HCEC 1CT (cell line): ENCODE results near the gene DSCAML1.
"Not testable (repeated sequence)": the region's sequence is repeated elsewhere in the genome, so short reads cannot be mapped to it uniquely, and the experiment has no call there.

ENCODE experiments used
- DNase-seq: peaks from one replicate; pipeline ENCODE4 v3.0.0-alpha.2; 2017

Gene DSCAML1

DNA sequence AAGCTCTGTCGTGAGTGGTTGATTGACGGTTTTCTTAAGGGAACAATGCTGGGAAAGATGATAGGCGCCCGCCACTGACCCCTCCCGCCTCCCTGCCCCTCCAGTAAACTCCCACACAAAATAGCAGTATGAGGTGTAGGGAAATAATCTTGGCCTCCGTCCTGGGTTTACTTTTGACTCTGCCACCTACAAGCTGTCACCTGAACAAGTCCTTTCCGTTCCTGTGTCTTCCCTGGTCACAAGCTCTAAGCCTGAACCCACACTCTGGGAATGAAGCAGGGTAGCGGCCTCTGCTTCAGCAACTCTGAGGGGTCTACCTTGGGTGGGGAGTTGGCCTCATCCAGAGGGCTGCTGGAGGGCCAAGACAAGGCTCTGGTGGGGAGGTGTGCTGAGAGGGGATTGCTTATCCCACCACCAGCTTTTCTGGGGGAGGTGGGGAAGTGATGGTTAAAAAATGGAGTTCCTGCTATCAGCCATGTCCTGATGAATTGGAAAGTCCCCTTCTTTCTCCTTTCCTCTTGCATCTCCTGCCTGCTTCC lies 381.6 kb downstream of the DSCAML1 start:
- DNase-seq: no peak

GRCh38 chr11:117414724-117415123 lies 382.3 kb downstream of the DSCAML1 start:
- no peak for DNase-seq

DNA sequence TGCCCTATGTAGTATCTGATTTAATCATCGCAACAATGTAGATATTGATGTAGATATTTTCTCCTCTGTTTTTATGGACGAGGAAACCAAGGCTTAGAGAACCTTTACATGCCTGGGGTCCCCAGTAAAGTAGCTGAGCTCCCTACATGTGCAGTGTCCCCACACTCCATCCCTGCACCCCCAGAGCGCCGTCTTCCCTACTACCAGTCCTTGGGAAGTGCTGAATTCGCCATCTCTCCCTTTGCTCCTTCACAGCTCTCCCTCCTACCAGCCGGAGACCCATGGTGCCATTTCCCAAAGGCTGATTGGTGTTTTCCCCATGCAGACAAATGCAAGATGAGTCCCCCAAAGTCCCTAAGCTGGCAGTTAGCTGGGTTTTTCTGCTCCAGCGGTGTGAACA lies 383.4 kb downstream of the DSCAML1 start:
- no peak for DNase-seq

DNA sequence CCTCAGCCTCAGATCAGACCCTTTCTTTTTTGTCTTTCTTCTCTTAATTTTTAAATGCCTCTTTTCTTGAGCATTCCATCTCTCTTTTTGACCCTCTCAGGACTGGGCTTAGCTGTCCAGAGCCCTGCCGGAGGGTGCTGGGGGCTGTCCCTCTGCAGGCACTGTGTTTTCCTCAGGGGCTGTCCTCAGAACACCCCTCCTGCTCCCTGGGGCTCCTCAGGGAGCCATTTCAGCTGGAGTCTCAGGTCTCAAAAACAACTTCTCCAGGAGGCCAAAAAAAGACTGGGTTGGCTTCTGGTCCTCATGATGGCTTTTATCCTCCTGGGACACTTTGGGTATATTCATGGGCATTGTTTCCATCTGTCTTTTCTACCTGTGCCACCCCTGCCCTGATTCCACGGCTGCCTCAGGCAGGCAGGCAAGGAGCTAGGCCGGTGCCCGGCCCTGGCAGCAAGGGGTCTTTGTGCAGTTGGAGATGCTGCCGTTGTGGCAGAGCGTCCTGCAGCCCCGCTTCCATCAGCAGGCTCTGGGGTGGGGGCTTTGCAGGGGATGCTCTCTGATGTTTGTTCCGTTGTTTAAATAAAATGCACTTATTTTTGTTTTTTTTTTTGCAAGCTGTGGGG lies 384.3 kb downstream of the DSCAML1 start:
- no peak for DNase-seq

DNA sequence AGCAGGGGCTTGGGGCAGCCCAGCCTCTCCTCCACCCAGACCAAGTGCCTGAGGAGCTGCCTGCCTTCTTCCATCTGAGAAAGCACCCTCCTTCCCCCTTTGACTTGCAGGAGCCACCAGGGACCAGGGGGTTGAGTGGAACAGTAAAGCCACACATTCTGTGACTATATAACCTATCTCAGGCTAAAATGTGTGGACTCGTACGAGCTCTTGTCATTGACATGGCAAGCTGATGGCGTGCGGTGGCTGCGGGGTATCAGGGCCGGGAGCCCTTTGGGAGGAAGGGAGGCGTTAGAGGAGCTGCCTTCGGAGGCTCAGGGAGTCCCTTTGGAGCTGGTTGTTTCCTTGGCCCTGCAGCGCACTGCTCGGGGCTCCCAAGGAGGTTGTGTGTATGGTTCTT lies 384.8 kb downstream of the DSCAML1 start:
- no peak for DNase-seq

DNA sequence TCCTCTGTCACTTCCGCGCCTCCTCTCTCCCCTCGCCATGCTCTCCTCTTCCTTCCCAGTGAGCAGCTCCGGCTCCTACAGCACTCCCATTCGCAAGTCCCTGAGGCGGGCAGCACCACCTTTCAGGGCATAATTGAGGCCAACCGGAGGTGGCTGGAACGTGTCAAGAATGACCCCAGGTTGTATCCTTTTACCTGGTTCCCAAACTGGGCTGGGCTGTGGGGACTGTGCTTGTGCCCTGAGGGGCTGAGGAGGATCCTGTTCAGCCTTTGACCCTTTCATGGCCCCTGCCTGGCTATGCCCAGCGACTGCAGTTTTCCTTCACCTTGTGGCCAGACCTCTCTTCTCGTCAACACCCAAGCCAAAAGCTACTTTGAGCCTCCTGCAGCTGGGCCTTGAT lies 385.3 kb downstream of the DSCAML1 start:
- DNase-seq: no peak

- no peak for DNase-seq
Observed at GRCh38 chr11:117410861-117411710, 385.9 kb downstream of the DSCAML1 start.

- DNase-seq: no peak
Observed at GRCh38 chr11:117410238-117410637, 386.8 kb downstream of the DSCAML1 start.

GRCh38 chr11:117409511-117409910 lies 387.5 kb downstream of the DSCAML1 start:
- DNase-seq: no peak

DNA sequence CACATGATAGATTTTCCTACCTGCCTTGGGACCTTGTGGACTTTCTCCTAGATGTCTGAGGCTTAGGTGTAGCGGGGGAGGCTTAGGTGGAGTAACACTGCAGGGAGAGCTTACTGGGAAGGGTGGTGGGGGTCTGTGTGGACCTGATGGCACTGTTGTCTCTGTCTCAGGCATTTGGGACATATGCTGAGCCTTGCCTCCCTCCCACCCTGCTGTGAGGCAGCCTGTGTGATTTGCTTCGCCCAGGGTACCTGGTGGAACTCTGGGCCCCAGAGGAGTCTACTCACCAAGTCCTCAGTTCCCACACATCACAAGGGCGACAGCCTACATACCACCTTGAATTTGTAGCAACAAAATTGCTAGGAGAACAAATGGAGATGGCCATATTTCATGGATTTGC lies 388.7 kb downstream of the DSCAML1 start:
- DNase-seq: no peak

GRCh38 chr11:117407016-117407415 lies 390.0 kb downstream of the DSCAML1 start:
- DNase-seq: no peak

DNA sequence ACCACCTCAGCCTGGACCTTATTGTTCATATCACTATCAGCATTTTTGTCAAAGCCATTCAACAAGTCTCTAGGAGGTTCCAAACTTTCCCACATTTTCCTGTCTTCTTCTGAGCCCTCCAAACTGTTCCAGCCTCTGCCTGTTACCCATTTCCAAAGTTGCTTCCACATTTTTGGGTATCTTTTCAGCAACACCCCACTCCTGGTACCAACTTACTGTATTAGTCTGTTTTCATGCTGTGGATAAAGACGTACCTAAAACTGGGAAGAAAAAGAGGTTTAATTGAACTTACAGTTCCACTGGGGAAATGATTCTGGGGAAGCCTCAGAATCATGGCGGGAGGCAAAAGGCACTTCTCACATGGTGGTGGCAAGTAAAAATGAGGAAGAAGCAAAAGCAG lies 391.1 kb downstream of the DSCAML1 start:
- DNase-seq: not testable (repeated sequence)

- not testable (repeated sequence) for DNase-seq
Observed at GRCh38 chr11:117399100-117399840, 397.7 kb downstream of the DSCAML1 start.

GRCh38 chr11:117398618-117399017 lies 398.4 kb downstream of the DSCAML1 start:
- not testable (repeated sequence) for DNase-seq

GRCh38 chr11:117396970-117397369 lies 400.0 kb downstream of the DSCAML1 start:
- no peak for DNase-seq

- DNase-seq: no peak
Observed at GRCh38 chr11:117395476-117395875, 401.5 kb downstream of the DSCAML1 start.

DNA sequence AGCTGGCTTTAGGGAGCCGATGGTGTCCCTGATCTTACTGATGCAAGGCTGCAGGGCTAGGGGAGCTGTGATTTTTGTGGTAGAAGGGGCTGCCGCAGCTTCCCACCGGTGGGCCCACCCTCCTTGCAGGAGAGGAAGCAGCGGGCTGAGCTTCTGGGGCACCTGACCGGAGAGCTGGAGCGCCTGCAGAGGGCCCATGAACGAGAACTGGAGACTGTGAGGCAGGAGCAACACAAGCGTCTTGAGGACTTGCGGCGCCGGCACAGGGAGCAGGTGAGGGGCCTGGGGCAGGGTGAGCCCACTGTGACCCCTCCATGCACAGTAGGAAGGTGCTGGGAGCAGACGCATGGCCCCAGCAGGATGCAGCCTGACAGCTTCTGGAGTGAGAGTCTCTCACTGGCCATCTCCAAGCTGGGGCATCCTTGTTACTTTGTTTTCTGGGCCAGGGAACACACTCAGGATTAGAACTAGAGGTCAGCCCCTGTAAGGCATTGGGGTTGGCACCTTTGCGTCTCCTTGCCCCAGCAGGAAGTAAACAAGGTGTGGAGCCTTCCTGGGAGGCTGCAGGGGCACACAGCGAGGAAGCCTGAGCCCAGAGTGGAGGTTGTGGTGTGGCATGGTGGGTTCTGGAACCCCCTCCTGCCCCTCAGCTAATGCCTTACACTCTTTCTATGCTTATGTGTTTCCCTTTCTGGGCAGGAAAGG lies 402.6 kb downstream of the DSCAML1 start:
- no peak for DNase-seq

GRCh38 chr11:117392979-117393378 lies 404.0 kb downstream of the DSCAML1 start:
- no peak for DNase-seq

- DNase-seq: no peak
Observed at GRCh38 chr11:117392001-117392690, 404.9 kb downstream of the DSCAML1 start.

GRCh38 chr11:117391181-117391580 lies 405.8 kb downstream of the DSCAML1 start:
- DNase-seq: no peak

DNA sequence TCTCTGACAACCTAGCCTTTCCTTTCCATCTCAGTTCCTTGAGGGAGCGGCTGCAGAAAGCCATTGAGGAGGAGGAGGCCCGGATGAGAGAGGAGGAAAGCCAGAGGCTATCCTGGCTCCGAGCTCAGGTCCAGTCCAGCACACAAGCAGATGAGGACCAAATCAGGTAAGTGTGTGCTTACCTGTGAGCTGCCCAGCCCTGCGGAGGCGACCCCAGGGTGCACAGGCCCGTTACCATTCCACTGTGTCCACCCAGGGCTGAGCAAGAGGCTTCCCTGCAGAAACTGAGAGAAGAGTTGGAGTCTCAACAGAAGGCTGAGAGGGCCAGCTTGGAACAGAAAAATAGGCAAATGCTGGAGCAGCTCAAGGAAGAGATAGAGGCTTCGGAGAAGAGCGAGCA lies 406.3 kb downstream of the DSCAML1 start:
- no peak for DNase-seq
